ENCODE data around the gene SLC5A4.
"Not testable (repeated sequence)": the region's sequence is repeated elsewhere in the genome, so short reads cannot be mapped to it uniquely, and the experiment has no call there.

The SLC5A4 gene

GRCh38 chr22:32199341-32199740 lies 55.8 kb downstream of the SLC5A4 start:
- no peak for DNase-seq

- DNase-seq = not testable (repeated sequence)
Measured at GRCh38 chr22:32197553-32198226, 57.5 kb downstream of the SLC5A4 start.

DNA sequence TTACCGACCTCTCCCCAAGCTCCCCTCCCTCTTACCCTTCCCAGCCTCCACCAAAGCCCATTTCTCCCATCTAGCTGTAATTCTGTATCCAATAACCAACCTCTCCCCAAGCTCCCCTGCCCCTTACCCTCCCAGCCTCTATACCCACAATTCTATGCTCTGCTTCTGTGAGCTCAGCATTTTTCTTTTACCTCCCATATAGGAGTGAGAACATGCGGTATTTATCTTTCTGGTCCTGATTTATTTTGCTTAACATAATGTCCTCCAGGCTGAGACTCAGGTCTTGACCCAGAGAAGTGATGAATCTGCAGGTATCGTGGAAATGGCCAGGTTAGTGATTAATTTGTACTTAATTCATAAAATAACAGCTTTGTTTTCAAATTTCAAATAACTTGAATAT lies 59.2 kb downstream of the SLC5A4 start:
- DNase-seq = not testable (repeated sequence)

- DNase-seq = not testable (repeated sequence)
Measured at GRCh38 chr22:32193346-32193745, 61.8 kb downstream of the SLC5A4 start.

- DNase-seq = not testable (repeated sequence)
Measured at GRCh38 chr22:32191021-32191420, 64.1 kb downstream of the SLC5A4 start.

DNA sequence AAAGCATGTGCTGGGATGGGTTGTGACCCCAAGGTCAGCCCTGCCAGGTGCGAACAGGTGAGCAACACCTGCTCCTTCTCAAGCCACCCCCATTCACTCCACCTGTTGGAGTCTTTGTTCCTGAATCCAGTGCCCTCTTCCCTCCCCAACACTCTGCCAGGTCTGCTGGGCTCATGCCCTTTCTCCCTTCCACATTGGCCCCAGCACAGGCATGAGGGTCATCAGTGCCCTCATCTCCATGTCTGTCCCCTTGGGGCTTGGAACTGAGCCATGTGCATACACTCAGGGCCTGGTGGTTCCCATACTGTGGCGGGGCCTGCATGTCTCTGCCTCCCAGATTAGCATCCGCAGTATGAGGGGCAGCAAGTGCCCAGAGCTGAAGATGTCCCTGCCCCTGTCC lies 69.3 kb downstream of the SLC5A4 start:
- DNase-seq = no peak

GRCh38 chr22:32183625-32184024 lies 71.5 kb downstream of the SLC5A4 start:
- no peak for DNase-seq

- no peak for DNase-seq
Measured at GRCh38 chr22:32181043-32181442, 74.1 kb downstream of the SLC5A4 start.

- DNase-seq = no peak
Measured at GRCh38 chr22:32177221-32177765, 77.9 kb downstream of the SLC5A4 start.

- DNase-seq = no peak
Measured at GRCh38 chr22:32175683-32176644, 79.2 kb downstream of the SLC5A4 start.

GRCh38 chr22:32175115-32175514 lies 80.0 kb downstream of the SLC5A4 start:
- no peak for DNase-seq

Data from CD4-positive, alpha-beta T cell treated with Interleukin-17A for 4 hours (primary cell).